ENCODE data around the gene POR.

POR gene

DNA sequence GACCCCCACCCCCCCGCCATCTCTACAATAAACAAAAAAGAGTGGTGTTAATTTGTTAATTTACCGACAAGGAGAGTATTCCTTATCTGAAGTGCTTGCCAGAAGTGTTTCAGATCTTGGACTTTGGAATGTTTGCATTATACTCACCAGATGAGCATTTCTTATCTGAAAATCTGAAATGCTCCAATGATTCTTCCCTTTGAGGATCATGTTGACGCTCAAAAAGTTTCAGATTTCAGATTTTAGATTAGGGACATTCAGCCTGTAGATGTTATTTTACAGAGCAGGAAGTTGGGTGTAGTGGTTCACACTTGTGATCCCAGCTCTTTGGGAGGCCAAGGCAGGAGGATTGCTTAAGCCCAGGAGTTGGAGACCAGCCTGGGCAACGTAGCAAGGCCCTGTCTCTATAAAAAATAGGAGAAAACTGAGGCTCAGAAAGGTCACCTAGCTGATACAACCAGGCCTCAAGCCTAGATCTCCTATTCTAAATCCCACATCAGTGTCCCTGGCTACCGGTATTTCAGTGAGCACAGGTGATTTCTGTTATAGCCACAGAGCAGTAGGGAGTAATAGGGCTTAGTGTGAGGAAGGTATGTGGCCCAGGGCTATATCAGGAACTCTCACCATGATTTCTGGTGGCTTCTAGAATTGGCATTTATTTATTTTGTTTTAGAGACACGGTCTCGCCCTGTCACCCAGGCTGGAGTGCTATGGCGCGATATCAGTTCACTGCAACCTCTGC, 44.0 kb downstream of the POR start:
- no peak overlapping the region for H3K4me3 ChIP-seq (ENCODE audit: low read depth, low read length, poor library complexity, severe bottlenecking)
- H3K4me1 ChIP-seq (ENCODE audit: insufficient read depth, low read length, severe bottlenecking) = peaks cover 4% of the 10 kb centered on the region
- no peaks in the 10 kb centered on the region for H3K9me3 ChIP-seq (ENCODE audit: low read length)
- no peaks in the 10 kb centered on the region for H3K79me2 ChIP-seq (ENCODE audit: insufficient read depth, low read length)
- no peak overlapping the region for H3K4me2 ChIP-seq (ENCODE audit: low read length)
- no peaks in the 10 kb centered on the region for H4K20me1 ChIP-seq (ENCODE audit: insufficient read depth, low read length)
- H2AFZ ChIP-seq (ENCODE audit: low read length) = no peak overlapping the region
- peaks cover 28% of the 10 kb centered on the region for H3K36me3 ChIP-seq (ENCODE audit: insufficient read depth, low read length)
- no peak overlapping the region for H3K9ac ChIP-seq (ENCODE audit: low read length)
- H3K27me3 ChIP-seq (ENCODE audit: insufficient read depth, low read length) = no peaks in the 10 kb centered on the region
- TF ChIP-seq CTCF (IDR thresholded peaks at IDR 0.05; ENCODE audit: low read length) = no peak
- TF ChIP-seq EZH2 (IDR thresholded peaks at IDR 0.05; ENCODE audit: borderline replicate concordance, low read length) = no peak
- no peak overlapping the region for H3K27ac ChIP-seq (ENCODE audit: low read depth, low read length, poor library complexity, severe bottlenecking)
- H3F3A ChIP-seq (ENCODE audit: insufficient read depth, low read length) = no peaks in the 10 kb centered on the region
- no peaks in the 10 kb centered on the region for H3K9me2 ChIP-seq (ENCODE audit: low read depth, low read length)

GRCh38 chr7:75960372-75960771, 45.4 kb downstream of the POR start:
- Histone ChIP-seq H3K27me3 (ENCODE audit: insufficient read depth, low read length) (no peaks in the 10 kb centered on the region), H3K4me2 (ENCODE audit: low read length) (no peak overlapping the region)

DNA sequence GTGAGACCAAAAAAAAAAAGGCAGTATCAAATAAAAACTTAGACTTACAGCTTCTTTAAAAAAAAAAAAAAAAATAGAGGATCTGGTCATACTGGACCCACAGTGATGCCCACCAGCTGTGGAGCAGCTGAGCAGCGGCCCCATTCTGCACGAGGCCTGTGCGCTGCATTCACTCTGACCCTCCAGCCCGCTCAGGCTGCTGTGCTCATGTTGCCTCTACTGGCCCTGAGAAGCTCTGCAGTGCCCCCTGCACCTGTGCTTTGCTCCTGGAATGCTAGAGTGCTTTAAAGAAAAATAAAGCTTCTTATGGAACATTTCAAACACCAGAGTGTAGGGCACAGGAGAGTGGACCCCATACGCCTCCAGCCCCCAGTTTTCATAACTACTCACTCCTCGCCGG, 46.3 kb downstream of the POR start:
- H3K36me3 ChIP-seq (ENCODE audit: insufficient read depth, low read length) = peaks cover 15% of the 10 kb centered on the region
- no peak overlapping the region for H3K4me2 ChIP-seq (ENCODE audit: low read length)
- H3F3A ChIP-seq (ENCODE audit: insufficient read depth, low read length) = no peaks in the 10 kb centered on the region
- H3K4me3 ChIP-seq (ENCODE audit: low read depth, low read length, poor library complexity, severe bottlenecking) = no peak overlapping the region
- TF ChIP-seq EZH2 (IDR thresholded peaks at IDR 0.05; ENCODE audit: borderline replicate concordance, low read length) (no peak), CTCF (IDR thresholded peaks at IDR 0.05; ENCODE audit: low read length) (peak; percentile 51)
- no peaks in the 10 kb centered on the region for H3K79me2 ChIP-seq (ENCODE audit: insufficient read depth, low read length)
- H3K27me3 ChIP-seq (ENCODE audit: insufficient read depth, low read length) = no peaks in the 10 kb centered on the region
- no peak overlapping the region for H3K27ac ChIP-seq (ENCODE audit: low read depth, low read length, poor library complexity, severe bottlenecking)
- H2AFZ ChIP-seq (ENCODE audit: low read length) = no peak overlapping the region
- H3K9me3 ChIP-seq (ENCODE audit: low read length) = no peaks in the 10 kb centered on the region
- no peaks in the 10 kb centered on the region for H3K9me2 ChIP-seq (ENCODE audit: low read depth, low read length)
- H3K9ac ChIP-seq (ENCODE audit: low read length) = no peak overlapping the region
- no peaks in the 10 kb centered on the region for H4K20me1 ChIP-seq (ENCODE audit: insufficient read depth, low read length)
- no peaks in the 10 kb centered on the region for H3K4me1 ChIP-seq (ENCODE audit: insufficient read depth, low read length, severe bottlenecking)

More at GRCh38 chr7:75960372-75960771, 45.4 kb downstream of the POR start:
- H3K9me2 ChIP-seq (ENCODE audit: low read depth, low read length) = no peaks in the 10 kb centered on the region
- no peaks in the 10 kb centered on the region for H3K4me1 ChIP-seq (ENCODE audit: insufficient read depth, low read length, severe bottlenecking)
- TF ChIP-seq CTCF (IDR thresholded peaks at IDR 0.05; ENCODE audit: low read length) (no peak), EZH2 (IDR thresholded peaks at IDR 0.05; ENCODE audit: borderline replicate concordance, low read length) (no peak)
- no peaks in the 10 kb centered on the region for H3K9me3 ChIP-seq (ENCODE audit: low read length)
- H3K9ac ChIP-seq (ENCODE audit: low read length) = no peak overlapping the region
- H3K27ac ChIP-seq (ENCODE audit: low read depth, low read length, poor library complexity, severe bottlenecking) = no peak overlapping the region
- H3K4me3 ChIP-seq (ENCODE audit: low read depth, low read length, poor library complexity, severe bottlenecking) = no peak overlapping the region
- H4K20me1 ChIP-seq (ENCODE audit: insufficient read depth, low read length) = no peaks in the 10 kb centered on the region
- H2AFZ ChIP-seq (ENCODE audit: low read length) = no peak overlapping the region
- H3F3A ChIP-seq (ENCODE audit: insufficient read depth, low read length) = no peaks in the 10 kb centered on the region
- H3K79me2 ChIP-seq (ENCODE audit: insufficient read depth, low read length) = no peaks in the 10 kb centered on the region
- peaks cover 23% of the 10 kb centered on the region for H3K36me3 ChIP-seq (ENCODE audit: insufficient read depth, low read length)

Data from OCI-LY1 (cell line).